IMR-90 (cell line): ENCODE results near the gene CABP7. TPM values are rescaled to one million over a fixed set of nuclear protein-coding genes. Genes with fewer than 3 reads are reported as not detected.

Experiments
- ATAC-seq: fragments of 200-7000 bp; cut with Tn5 transposase; 2 replicates; pipeline ENCODE4 v1.9.1; 2020; ENCODE audit warnings: low read depth, mild to moderate bottlenecking, moderate library complexity
- BruUV-seq: library from RNA; stranded (reverse); fragments of 400-500 nt; replicated peaks from 2 replicates; lab custom pipeline; 2021; lab: Mats Ljungman, UMichigan
- CTCF ChIA-PET: fragments of 300-600 bp; formaldehyde crosslinking; extraction: SDS; loops from one replicate; lab custom pipeline; 2021; ENCODE audit warnings: antibody characterized with exemption; lab: Yijun Ruan, JAX
- POLR2A ChIA-PET: fragments of 300-600 bp; sonication (Branson Sonifier 250); formaldehyde crosslinking; loops from one replicate; lab custom pipeline; 2022; ENCODE audit warnings: antibody characterized with exemption; ENCODE audit not compliant: unreplicated experiment; lab: Charles Lee
- DNase-seq: peaks from one replicate; pipeline ENCODE4 v3.0.0; 2013
- H2AFZ ChIP-seq: replicated peaks from 2 replicates; pipeline ENCODE3; 2013; ENCODE audit warnings: low read length, mild to moderate bottlenecking; ENCODE audit not compliant: poor library complexity
- H2AK5ac ChIP-seq: 2 replicates; pipeline ENCODE4 v1.6.1; 2013; ENCODE audit warnings: low read depth, low read length, inconsistent platforms
- H2AK9ac ChIP-seq: replicated peaks from 2 replicates; pipeline ENCODE3; 2013; ENCODE audit warnings: mild to moderate bottlenecking, low read depth, low read length, moderate library complexity; ENCODE audit not compliant: poor library complexity
- H2BK120ac ChIP-seq: 2 replicates; pipeline ENCODE4 v1.6.1; 2013; ENCODE audit warnings: low read depth, low read length, inconsistent platforms
- H2BK15ac ChIP-seq: 3 replicates; pipeline ENCODE4 v1.6.1; 2013; ENCODE audit warnings: low read depth, low read length, inconsistent platforms
- H2BK20ac ChIP-seq: 2 replicates; pipeline ENCODE4 v1.6.1; 2013; ENCODE audit warnings: low read depth, mild to moderate bottlenecking, inconsistent platforms, low read length, moderate library complexity
- H2BK5ac ChIP-seq: 2 replicates; pipeline ENCODE4 v1.6.1; 2013; ENCODE audit warnings: mild to moderate bottlenecking, low read depth, low read length, inconsistent platforms; ENCODE audit not compliant: poor library complexity, severe bottlenecking
- H3K14ac ChIP-seq: replicated peaks from 2 replicates; pipeline ENCODE4 v1.6.1; 2013; ENCODE audit warnings: low read depth, low read length, inconsistent platforms
- H3K18ac ChIP-seq: 2 replicates; pipeline ENCODE4 v1.6.1; 2013; ENCODE audit warnings: low read depth, low read length, control low read depth
- H3K23ac ChIP-seq: 2 replicates; pipeline ENCODE4 v1.6.1; 2013; ENCODE audit warnings: low read depth, low read length, inconsistent platforms
- H3K27ac ChIP-seq: 2 replicates; pipeline ENCODE4 v1.5.1; 2013; ENCODE audit warnings: mild to moderate bottlenecking, control low read depth, low read length; ENCODE audit not compliant: insufficient read depth
- H3K27me3 ChIP-seq: 2 replicates; pipeline ENCODE4 v1.6.1; 2013; ENCODE audit warnings: low read length; ENCODE audit not compliant: control insufficient read depth, insufficient read depth
- H3K36me3 ChIP-seq: 2 replicates; pipeline ENCODE4 v1.6.1; 2013; ENCODE audit warnings: low read length, mixed read lengths; ENCODE audit not compliant: control insufficient read depth, insufficient read depth
- H3K4ac ChIP-seq: 2 replicates; pipeline ENCODE4 v1.6.1; 2013; ENCODE audit warnings: low read depth, low read length, inconsistent platforms
- H3K4me1 ChIP-seq: 2 replicates; pipeline ENCODE4 v1.6.1; 2013; ENCODE audit warnings: low read length, mixed read lengths; ENCODE audit not compliant: control insufficient read depth, insufficient read depth
- H3K4me2 ChIP-seq: 2 replicates; pipeline ENCODE4 v1.6.1; 2013; ENCODE audit warnings: low read depth, mild to moderate bottlenecking, control low read depth, low read length, moderate library complexity
- H3K4me3 ChIP-seq: 2 replicates; pipeline ENCODE4 v1.5.1; 2013; ENCODE audit warnings: low read depth, mild to moderate bottlenecking, control low read depth, low read length, moderate library complexity; ENCODE audit not compliant: insufficient read depth
- H3K56ac ChIP-seq: 2 replicates; pipeline ENCODE4 v1.6.1; 2013; ENCODE audit warnings: low read length, inconsistent platforms; ENCODE audit not compliant: insufficient read depth; ENCODE audit errors: extremely low read depth
- H3K79me1 ChIP-seq, 2 experiments: 2 replicates each; pipeline ENCODE4 v1.6.1; 2013; ENCODE audit warnings: low read length in 2 of 2, inconsistent platforms in 1 of 2, low read depth in 1 of 2
- H3K9ac ChIP-seq: 2 replicates; pipeline ENCODE4 v1.6.1; 2013; ENCODE audit warnings: low read depth, low read length, control low read depth
- H3K9me1 ChIP-seq: 2 replicates; pipeline ENCODE4 v1.6.1; 2013; ENCODE audit warnings: low read length, inconsistent platforms; ENCODE audit not compliant: insufficient read depth
- H3K9me3 ChIP-seq: 2 replicates; pipeline ENCODE4 v1.6.1; 2013; ENCODE audit warnings: low read length; ENCODE audit not compliant: control insufficient read depth, insufficient read depth
- H4K20me1 ChIP-seq: 2 replicates; pipeline ENCODE4 v1.6.1; 2013; ENCODE audit warnings: low read length, inconsistent platforms; ENCODE audit not compliant: insufficient read depth
- H4K5ac ChIP-seq: 2 replicates; pipeline ENCODE4 v1.6.1; 2013; ENCODE audit warnings: mild to moderate bottlenecking, low read depth, low read length, control low read depth
- H4K8ac ChIP-seq, 2 experiments: 2 replicates each; pipeline ENCODE4 v1.6.1; 2013; ENCODE audit warnings: low read depth in 2 of 2, low read length in 2 of 2, control low read depth in 1 of 2, inconsistent platforms in 1 of 2
- H4K91ac ChIP-seq: 2 replicates; pipeline ENCODE4 v1.6.1; 2013; ENCODE audit warnings: low read depth, low read length, inconsistent platforms; ENCODE audit not compliant: insufficient read depth
- CEBPB ChIP-seq: IDR thresholded peaks from 2 replicates; pipeline ENCODE4 v1.6.1; 2012; ENCODE audit warnings: low read depth, low read length, improper control_type of control experiment
- CHD1 ChIP-seq: IDR thresholded peaks from 2 replicates; pipeline ENCODE4 v1.6.1; 2012; ENCODE audit warnings: low read depth, low read length, improper control_type of control experiment
- NFE2L2 ChIP-seq: fragments of 150-350 bp; IDR thresholded peaks from 2 replicates; pipeline ENCODE4 v1.6.1; 2016; ENCODE audit warnings: low read depth, mild to moderate bottlenecking, low read length
- RAD21 ChIP-seq: IDR thresholded peaks from 2 replicates; pipeline ENCODE4 v1.6.1; 2012; ENCODE audit warnings: low read length, improper control_type of control experiment
- SMC3 ChIP-seq: fragments of 150-350 bp; IDR thresholded peaks from 2 replicates; pipeline ENCODE4 v1.6.1; 2016; ENCODE audit warnings: low read depth, mild to moderate bottlenecking, antibody characterized with exemption, low read length, moderate library complexity
- WGBS, 2 experiments: methylation state at CpG; one replicate each; pipeline versions ENCODE4 v1.1.5 to v1.1.7; 2013; ENCODE audit warnings: missing lambda C conversion rate in 2 of 2; ENCODE audit not compliant: insufficient read length in 1 of 2; ENCODE audit errors: extremely low coverage in 2 of 2; 5-methylcytosine and 5-hydroxymethylcytosine counted together
- dilution Hi-C: fragments of 300-500 bp; cut with HindIII; formaldehyde crosslinking; loops from one replicate; pipeline ENCODE4 v1.14.3; 2018; ENCODE audit warnings: low sequenced_read_pairs; ENCODE audit not compliant: unreplicated experiment
- in situ Hi-C: fragments of 300-500 bp; cut with MboI; formaldehyde crosslinking; loops from 3 replicates; pipeline ENCODE4 v1.14.3; 2019; ENCODE audit warnings: low sequenced_read_pairs, inconsistent platforms, mixed read lengths
- intact Hi-C: fragments of 100-400 bp; cut with micrococcal nuclease; formaldehyde crosslinking; loops from 2 replicates; pipeline ENCODE4 v1.10.0; 2022
- polyA plus RNA-seq, 3 experiments: library from polyadenylated mRNA; depleted of rRNA; stranded (reverse); fragments of >200 nt; gene quantifications; 2 replicates each; pipeline ENCODE4 v1.2.3, GENCODE V29; 2012; ENCODE audit warnings: low replicate concordance in 1 of 3
- total RNA-seq: library from RNA; depleted of rRNA; stranded (reverse); fragments of >200 nt; gene quantifications from 2 replicates; pipeline ENCODE4 v1.2.3, GENCODE V29; 2012
- TF ChIP-seq, protein P1 (sequence below): conservative IDR thresholded peaks from 2 replicates; pipeline ENCODE4 v1.5.1; 2012; ENCODE audit warnings: mild to moderate bottlenecking, low read depth, low read length, improper control_type of control experiment
- TF ChIP-seq, protein P2 (sequence below): fragments of 150-350 bp; IDR thresholded peaks from 2 replicates; pipeline ENCODE4 v1.6.1; 2017; ENCODE audit warnings: mild to moderate bottlenecking, antibody characterized with exemption, low read length, low read depth

The CABP7 gene
- total and polyA plus RNA-seq, 2 of the 4 experiments (the other 2 are of a cell fraction): under 0.01 to 0.03 TPM

DNA sequence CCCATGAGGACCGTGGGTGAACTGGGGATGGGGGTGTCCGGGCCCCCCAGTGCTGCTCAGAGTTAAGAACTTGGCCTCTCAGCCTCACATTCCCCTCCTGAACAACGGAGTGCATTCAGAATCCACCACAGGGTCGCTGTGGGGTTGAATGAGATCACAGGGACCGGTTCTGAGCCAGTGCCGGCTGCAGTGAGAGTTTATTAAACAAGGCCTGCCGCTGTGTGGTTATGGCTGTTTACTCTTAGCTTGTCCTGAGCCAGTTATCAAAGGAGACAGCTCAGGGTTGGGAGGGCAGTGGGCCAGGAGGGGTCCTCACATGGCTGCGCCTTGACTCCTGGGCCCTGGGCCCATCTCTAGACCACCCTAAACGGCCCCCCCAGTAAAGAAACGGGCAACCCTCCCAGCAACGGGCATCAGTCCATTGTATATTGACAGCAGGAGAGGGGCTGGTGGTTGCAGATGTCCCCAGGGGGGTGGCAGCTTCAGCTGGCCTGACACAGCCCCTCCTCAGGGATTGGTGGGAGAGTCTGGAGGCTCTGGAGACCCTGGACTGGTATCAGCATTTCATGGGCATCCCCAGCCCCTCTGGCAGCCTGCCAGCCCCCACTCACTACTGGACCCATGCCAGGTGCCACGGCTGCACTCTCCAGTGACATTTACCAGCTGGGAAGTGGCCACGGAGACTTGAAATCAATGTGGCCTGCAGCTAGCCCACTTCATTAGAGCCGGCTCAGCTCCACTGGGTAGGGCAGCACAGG, 15.1 kb upstream of the CABP7 start:
- Histone ChIP-seq H3K36me3 (no peaks in the 10 kb centered on the region), H3K4ac (no peak overlapping the region), H2AK5ac (no peak overlapping the region), H4K20me1 (peaks cover 11% of the 10 kb centered on the region; the same call in 1 of the 2 replicates), H3K79me1 (no peaks in the 10 kb centered on the region), H3K9ac (no peak overlapping the region), H3K14ac (no peak overlapping the region), H3K4me2 (no peak overlapping the region; the same call in 1 of the 2 replicates), H3K56ac (no peak overlapping the region), H3K4me3 (no peak overlapping the region), H2BK120ac (no peak overlapping the region), H3K9me3 (no peaks in the 10 kb centered on the region), H4K91ac (no peak overlapping the region), H2BK15ac (no peak overlapping the region), H3K23ac (no peak overlapping the region), H4K5ac (no peak overlapping the region), H2BK5ac (no peak overlapping the region), H3K27me3 (peaks cover 19% of the 10 kb centered on the region), H3K4me1 (peaks cover 14% of the 10 kb centered on the region), H3K18ac (no peak overlapping the region), H3K9me1 (0 out of 2 replicates have a peak, but pooled peaks cover 2% of the 10 kb centered on the region), H4K8ac (no peak overlapping the region), H2BK20ac (no peak overlapping the region), H3K27ac (no peak overlapping the region), H2AK9ac (no peak overlapping the region), H2AFZ (peak overlapping the region; percentile 19)
- ATAC-seq: peak; percentile 86
- BruUV-seq: no TSS peak
- 0% methylated on average over 5 of the region's 14 CpGs; no CpG with 5 or more reads in 1 of the 2 experiments for WGBS, 2 experiments
- POLR2A ChIA-PET: no interaction called here
- dilution Hi-C loops: no loop called here
- no peak for TF ChIP-seq CEBPB
- TF ChIP-seq RAD21: peak; percentile 39
- TF ChIP-seq SMC3: 0 out of 2 replicates have a peak, but pooled peaks have one; percentile 3
- no peak for TF ChIP-seq CHD1
- TF ChIP-seq, protein P1, sequence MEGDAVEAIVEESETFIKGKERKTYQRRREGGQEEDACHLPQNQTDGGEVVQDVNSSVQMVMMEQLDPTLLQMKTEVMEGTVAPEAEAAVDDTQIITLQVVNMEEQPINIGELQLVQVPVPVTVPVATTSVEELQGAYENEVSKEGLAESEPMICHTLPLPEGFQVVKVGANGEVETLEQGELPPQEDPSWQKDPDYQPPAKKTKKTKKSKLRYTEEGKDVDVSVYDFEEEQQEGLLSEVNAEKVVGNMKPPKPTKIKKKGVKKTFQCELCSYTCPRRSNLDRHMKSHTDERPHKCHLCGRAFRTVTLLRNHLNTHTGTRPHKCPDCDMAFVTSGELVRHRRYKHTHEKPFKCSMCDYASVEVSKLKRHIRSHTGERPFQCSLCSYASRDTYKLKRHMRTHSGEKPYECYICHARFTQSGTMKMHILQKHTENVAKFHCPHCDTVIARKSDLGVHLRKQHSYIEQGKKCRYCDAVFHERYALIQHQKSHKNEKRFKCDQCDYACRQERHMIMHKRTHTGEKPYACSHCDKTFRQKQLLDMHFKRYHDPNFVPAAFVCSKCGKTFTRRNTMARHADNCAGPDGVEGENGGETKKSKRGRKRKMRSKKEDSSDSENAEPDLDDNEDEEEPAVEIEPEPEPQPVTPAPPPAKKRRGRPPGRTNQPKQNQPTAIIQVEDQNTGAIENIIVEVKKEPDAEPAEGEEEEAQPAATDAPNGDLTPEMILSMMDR: 0 out of 2 replicates have a peak, but pooled peaks have one; percentile 12
- no peak for TF ChIP-seq NFE2L2
- TF ChIP-seq, protein P2, sequence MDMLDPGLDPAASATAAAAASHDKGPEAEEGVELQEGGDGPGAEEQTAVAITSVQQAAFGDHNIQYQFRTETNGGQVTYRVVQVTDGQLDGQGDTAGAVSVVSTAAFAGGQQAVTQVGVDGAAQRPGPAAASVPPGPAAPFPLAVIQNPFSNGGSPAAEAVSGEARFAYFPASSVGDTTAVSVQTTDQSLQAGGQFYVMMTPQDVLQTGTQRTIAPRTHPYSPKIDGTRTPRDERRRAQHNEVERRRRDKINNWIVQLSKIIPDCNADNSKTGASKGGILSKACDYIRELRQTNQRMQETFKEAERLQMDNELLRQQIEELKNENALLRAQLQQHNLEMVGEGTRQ: no peak
- intact Hi-C loops: loop anchor here (5.0 kb wide), 1 partner anchor 383 kb away; no protein-coding TSS in a partner anchor
- in situ Hi-C loops: no loop called here
- peak; percentile 76 for DNase-seq
- CTCF ChIA-PET: interaction anchor here (1.0 to 1.1 kb wide), 2 partner anchors 16 to 40 kb away, joined by 3 read pairs; no protein-coding TSS in a partner anchor
